Heart left ventricle (tissue), 16 donors: ENCODE data around the gene MSH5. TPM values are rescaled to one million over a fixed set of nuclear protein-coding genes. Genes with fewer than 3 reads are reported as not detected.

Source experiments
- ATAC-seq, 4 donors: fragments of 200-7000 bp; cut with Tn5 transposase; one replicate each; pipeline ENCODE4 v1.9.1; 2020 to 2022; ENCODE audit warnings: moderate library complexity in 4 of 4, mild to moderate bottlenecking in 3 of 4, moderate number of reproducible peaks in 1 of 4
- DNase-seq, 5 donors: peaks; one replicate each; pipeline ENCODE4 v3.0.0-alpha.2; 2020
- H3K27ac ChIP-seq, 12 donors: fragments of 200-600 bp; sonication (generic) in 4 of 12; one replicate each; pipeline versions ENCODE4 v1.5.0 to v1.8.0; 2016 to 2022; ENCODE audit warnings: mild to moderate bottlenecking in 2 of 12
- H3K27me3 ChIP-seq, 9 donors: fragments of 200-600 bp; sonication (generic) in 2 of 9; one replicate each; pipeline versions ENCODE4 v1.5.1 to v1.8.0; 2016 to 2022; ENCODE audit warnings: mild to moderate bottlenecking in 3 of 9
- H3K36me3 ChIP-seq, 9 donors: fragments of 200-600 bp; sonication (generic) in 2 of 9; one replicate each; pipeline versions ENCODE4 v1.5.0 to v1.8.0; 2018 to 2022; ENCODE audit warnings: mild to moderate bottlenecking in 2 of 9
- H3K4me1 ChIP-seq, 12 donors: fragments of 200-600 bp; sonication (generic) in 4 of 12; one replicate each; pipeline versions ENCODE4 v1.5.0 to v1.8.0; 2016 to 2022; ENCODE audit warnings: mild to moderate bottlenecking in 3 of 12
- H3K4me3 ChIP-seq, 12 donors: fragments of 200-600 bp; sonication (generic) in 4 of 12; one replicate each; pipeline versions ENCODE4 v1.5.0 to v1.8.0; 2017 to 2022; ENCODE audit warnings: mild to moderate bottlenecking in 9 of 12, moderate library complexity in 4 of 12
- H3K9me3 ChIP-seq, 12 donors: fragments of 200-600 bp; sonication (generic) in 4 of 12; one replicate each; pipeline versions ENCODE4 v1.5.0 to v1.8.0; 2016 to 2022; ENCODE audit warnings: mild to moderate bottlenecking in 1 of 12
- POLR2A ChIP-seq, 2 donors: fragments of 450-650 bp; IDR thresholded peaks; one replicate each; pipeline ENCODE4 v1.6.1; 2017; ENCODE audit warnings: antibody characterized with exemption in 2 of 2, mild to moderate bottlenecking in 2 of 2, moderate library complexity in 2 of 2
- WGBS, 4 donors: extraction: QIAGEN DNeasy Blood & Tissue Kit in 2 of 4; methylation state at CpG; one replicate each; pipeline versions ENCODE4 v1.1.5 to v1.1.7; 2013 to 2018; 5-methylcytosine and 5-hydroxymethylcytosine counted together
- intact Hi-C, 10 donors: fragments of 100-400 bp; cut with DNase I; formaldehyde crosslinking; loops; one replicate each; pipeline versions ENCODE4 v1.11.1 to v1.14.2; 2022
- polyA plus RNA-seq, 2 donors: library from polyadenylated mRNA; stranded (reverse); fragments of 200-250 nt; gene quantifications; one replicate each; pipeline ENCODE4 v1.2.3, GENCODE V29; 2013
- total RNA-seq, 9 donors: library from RNA; depleted of rRNA in 2 of 9; stranded (reverse); fragments of >200 nt in 2 of 9; fragmentation: NEBNext Ultra II Directional in 3 of 9; extraction: Animal tissue kit (Norgen Biotek cat#: 25700) in 3 of 9; gene quantifications; one replicate each; pipeline versions ENCODE4 v1.1.0 to v1.2.4, GENCODE V29; 2016 to 2023
- TF ChIP-seq, protein P1 (sequence below), 12 donors: fragments of 200-600 bp; sonication (generic) in 4 of 12; IDR thresholded peaks; one replicate each; pipeline versions ENCODE4 v1.5.0 to v1.8.0; 2018 to 2022; ENCODE audit warnings: antibody characterized with exemption in 12 of 12, mild to moderate bottlenecking in 5 of 12
- donor health status: ischemic (EF 13 %, LVEDD 7.1; RV severe dilation, severe dysfunction).
- donor health status: healthy with polysubstance abuse.
- donor health status: DM: no; HTN: yes; CAD: no.
- donor health status: DM: no; HTN: no; CAD: no.
- donor health status: ischemic (EF 25% LVEDD 6.9; RV normal size, moderate dysfunction).
- donor health status: ischemic (EF 25% LVEDD 5.7; RV mildly dilated, moderate dysfunction).
- donor health status: healthy.
- donor health status: DM: yes; HTN: yes; CAD: no.
- donor health status: ischemic (EF 35%, LVEDD 5.7; RV mildly dilated, moderate dysfunction).
- donor health status: nonischemic (EF 11% LVEDD 7.7; RV severe dilation, severe dysfunction).
- donor health status: DM: yes; HTN: yes; CAD: no.
- donor health status: PGD.
- donor health status: ischemic (EF 29% LVEDD 5.4; RV normal size, mild dysfunction).
- donor health status: nonischemic (EF 23%, LVEDD 6.1; RV moderate dilation, normal function).

Gene MSH5
- total and polyA plus RNA-seq, 11 donors, result 0.44 to 8.4 (median 1.9) TPM

- H3K9me3 ChIP-seq, result no peaks in the 10 kb centered on the region
- no peak for TF ChIP-seq POLR2A (IDR thresholded peaks at IDR 0.05)
- TF ChIP-seq, protein P1, sequence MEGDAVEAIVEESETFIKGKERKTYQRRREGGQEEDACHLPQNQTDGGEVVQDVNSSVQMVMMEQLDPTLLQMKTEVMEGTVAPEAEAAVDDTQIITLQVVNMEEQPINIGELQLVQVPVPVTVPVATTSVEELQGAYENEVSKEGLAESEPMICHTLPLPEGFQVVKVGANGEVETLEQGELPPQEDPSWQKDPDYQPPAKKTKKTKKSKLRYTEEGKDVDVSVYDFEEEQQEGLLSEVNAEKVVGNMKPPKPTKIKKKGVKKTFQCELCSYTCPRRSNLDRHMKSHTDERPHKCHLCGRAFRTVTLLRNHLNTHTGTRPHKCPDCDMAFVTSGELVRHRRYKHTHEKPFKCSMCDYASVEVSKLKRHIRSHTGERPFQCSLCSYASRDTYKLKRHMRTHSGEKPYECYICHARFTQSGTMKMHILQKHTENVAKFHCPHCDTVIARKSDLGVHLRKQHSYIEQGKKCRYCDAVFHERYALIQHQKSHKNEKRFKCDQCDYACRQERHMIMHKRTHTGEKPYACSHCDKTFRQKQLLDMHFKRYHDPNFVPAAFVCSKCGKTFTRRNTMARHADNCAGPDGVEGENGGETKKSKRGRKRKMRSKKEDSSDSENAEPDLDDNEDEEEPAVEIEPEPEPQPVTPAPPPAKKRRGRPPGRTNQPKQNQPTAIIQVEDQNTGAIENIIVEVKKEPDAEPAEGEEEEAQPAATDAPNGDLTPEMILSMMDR (IDR thresholded peaks at IDR 0.05), result no peak
- WGBS, 4 donors, result 80 to 85% (median 81%) methylated on average over 25 of the region's 25 CpGs
- peaks cover 0 to 37% (median 15%) of the 10 kb centered on the region in 12 donors for H3K4me1 ChIP-seq
- H3K4me3 ChIP-seq, result peak overlapping the region in 1 of 12 donors; percentile 11
- H3K27me3 ChIP-seq, result no peaks in the 10 kb centered on the region
- H3K36me3 ChIP-seq, result peaks cover 0 to 32% (median 22%) of the 10 kb centered on the region in 9 donors
- DNase-seq, result peak in 4 of 5 donors; percentile 25 to 64 (median 50)
- peak in 1 of 4 donors; percentile 23 for ATAC-seq
- peak overlapping the region in 2 of 12 donors; percentile 49 to 50 for H3K27ac ChIP-seq
- intact Hi-C loops, result no loop called here
Measured at GRCh38 chr6:31723980-31724691, 15.7 kb upstream of the MSH5 start.

DNA sequence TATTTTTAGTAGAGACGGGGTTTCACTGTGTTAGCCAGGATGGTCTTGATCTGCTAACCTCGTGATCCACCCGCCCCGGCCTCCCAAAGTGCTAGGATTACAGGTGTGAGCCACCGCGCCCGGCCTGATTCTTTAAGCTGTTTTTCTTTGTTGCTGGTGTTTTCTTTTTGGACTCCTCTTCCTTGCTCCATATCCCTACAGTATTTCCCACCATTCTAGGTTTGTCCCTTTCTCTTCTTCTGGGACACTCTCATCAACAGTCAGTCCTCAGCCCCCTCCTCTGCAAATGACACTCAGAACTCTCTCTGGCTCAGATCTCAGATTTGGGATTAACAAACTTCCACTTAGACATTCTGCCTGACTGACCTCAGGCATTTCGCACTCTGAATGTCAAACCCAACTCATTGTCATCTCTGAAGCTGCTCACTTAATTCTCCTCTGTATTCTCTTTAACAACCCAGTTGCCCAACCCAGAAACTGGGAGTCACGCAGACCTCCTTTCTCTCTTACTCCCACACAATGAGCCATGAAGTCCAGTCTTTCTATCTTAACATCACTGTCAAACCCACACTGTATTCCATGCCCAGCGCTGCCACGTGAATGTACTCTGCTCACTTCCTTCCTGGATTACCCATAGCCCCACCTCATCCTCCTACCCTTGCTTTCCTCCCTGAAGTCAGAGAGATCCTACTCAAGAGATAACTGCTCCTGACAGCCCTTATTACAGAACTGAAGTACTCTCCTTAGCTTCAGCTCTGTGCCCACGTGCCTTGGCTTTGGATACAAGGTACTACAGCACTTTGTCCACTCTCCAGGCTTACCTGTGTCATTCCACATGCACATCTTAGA lies 14.1 kb upstream of the MSH5 start:
- Histone ChIP-seq H3K36me3 (peaks cover 0 to 38% (median 25%) of the 10 kb centered on the region in 9 donors), H3K9me3 (no peaks in the 10 kb centered on the region), H3K27me3 (no peaks in the 10 kb centered on the region), H3K27ac (peak overlapping the region in 1 of 12 donors; percentile 98), H3K4me1 (peaks cover 0 to 46% (median 20%) of the 10 kb centered on the region in 12 donors), H3K4me3 (no peak overlapping the region)
- ATAC-seq (no peak), DNase-seq (no peak)
- intact Hi-C loops, result loop anchor here in 6 of 10 donors (5.0 kb wide), 4 partner anchors 37 to 107 kb away; partner anchors contain the start of genes LY6G5C (in 3 of the 6) and SAPCD1 (in 1 of the 6)
- WGBS, 4 donors, result 84 to 88% (median 87%) methylated on average over 12 of the region's 12 CpGs
- TF ChIP-seq, protein P1 (IDR thresholded peaks at IDR 0.05), result no peak
- no peak for TF ChIP-seq POLR2A (IDR thresholded peaks at IDR 0.05)

GRCh38 chr6:31727034-31727716 lies 12.6 kb upstream of the MSH5 start:
- peak in 4 of 5 donors; percentile 36 to 56 (median 47) for DNase-seq
- intact Hi-C loops, result loop anchor here in 6 of 10 donors (5.0 kb wide), 4 partner anchors 35 to 105 kb away; partner anchors contain the start of genes LY6G5C (in 3 of the 6) and SAPCD1 (in 1 of the 6)
- ATAC-seq, result peak in 1 of 4 donors; percentile 7
- Histone ChIP-seq H3K9me3 (no peaks in the 10 kb centered on the region), H3K27me3 (no peaks in the 10 kb centered on the region), H3K4me3 (peak overlapping the region in 3 of 12 donors; percentile 67 to 79 (median 76)), H3K36me3 (peaks cover 0 to 52% (median 39%) of the 10 kb centered on the region in 9 donors), H3K4me1 (peaks cover 0 to 61% (median 22%) of the 10 kb centered on the region in 12 donors), H3K27ac (peak overlapping the region in 8 of 12 donors; percentile 33 to 99 (median 97))
- 73 to 79% (median 75%) methylated on average over 7 of the region's 7 CpGs for WGBS, 4 donors
- TF ChIP-seq, protein P1 (IDR thresholded peaks at IDR 0.05), result no peak
- TF ChIP-seq POLR2A (IDR thresholded peaks at IDR 0.05), result no peak
